Calu3 (cell line): Measurements from ENCODE around the gene PRR32. TPM values are rescaled to one million over a fixed set of nuclear protein-coding genes. Genes with fewer than 3 reads are reported as not detected.
"Not testable (repeated sequence)": the region's sequence is repeated elsewhere in the genome, so short reads cannot be mapped to it uniquely, and the experiment has no call there.

Experiments used
- Bru-seq: library from RNA; stranded (reverse); fragments of 400-500 nt; gene quantifications from one replicate; lab custom pipeline; 2021; lab: Mats Ljungman, UMichigan
- BruChase-seq, 2 experiments: library from RNA; stranded (reverse); fragments of 400-500 nt; gene quantifications; one replicate each; lab custom pipeline; 2021; lab: Mats Ljungman, UMichigan
- BruUV-seq: library from RNA; stranded (reverse); fragments of 400-500 nt; replicated peaks from 2 replicates; lab custom pipeline; 2021; lab: Mats Ljungman, UMichigan
- CTCF ChIA-PET: fragments of 300-600 bp; sonication (Branson Sonifier 250); formaldehyde crosslinking; loops from one replicate; lab custom pipeline; 2022; ENCODE audit warnings: antibody characterized with exemption; lab: Charles Lee
- DNase-seq: peaks from one replicate; pipeline ENCODE4 v3.0.0; 2022
- H3K27ac Mint-ChIP-seq: one replicate; pipeline ENCODE4 v1.8.0; 2022; ENCODE audit warnings: mixed read lengths; ENCODE audit not compliant: unreplicated experiment
- H3K27me3 Mint-ChIP-seq: one replicate; pipeline ENCODE4 v1.8.0; 2022; ENCODE audit warnings: mixed read lengths; ENCODE audit not compliant: unreplicated experiment
- H3K36me3 Mint-ChIP-seq: one replicate; pipeline ENCODE4 v1.8.0; 2022; ENCODE audit warnings: mild to moderate bottlenecking, moderate library complexity, mixed read lengths; ENCODE audit not compliant: insufficient read depth, unreplicated experiment
- H3K4me1 Mint-ChIP-seq: one replicate; pipeline ENCODE4 v1.8.0; 2022; ENCODE audit warnings: mild to moderate bottlenecking, low read depth, mixed read lengths; ENCODE audit not compliant: unreplicated experiment
- H3K4me3 Mint-ChIP-seq: one replicate; pipeline ENCODE4 v1.8.0; 2022; ENCODE audit warnings: mild to moderate bottlenecking, low read depth, moderate library complexity, mixed read lengths; ENCODE audit not compliant: unreplicated experiment
- H3K9me3 Mint-ChIP-seq: one replicate; pipeline ENCODE4 v1.8.0; 2022; ENCODE audit warnings: low read depth, mixed read lengths; ENCODE audit not compliant: unreplicated experiment
- CTCF ChIP-seq: fragments of 200-600 bp; IDR thresholded peaks from one replicate; pipeline ENCODE4 v1.8.0; 2022; ENCODE audit warnings: antibody characterized with exemption; ENCODE audit not compliant: unreplicated experiment
- intact Hi-C: fragments of 100-400 bp; cut with micrococcal nuclease; formaldehyde crosslinking; loops from one replicate; pipeline ENCODE4 v1.10.0; 2022; ENCODE audit not compliant: unreplicated experiment
- long read RNA-seq: library from polyadenylated mRNA; stranded (forward); transcript quantifications from one replicate; pipeline ENCODE4 v2.0.0, GENCODE V29; 2022
- total RNA-seq: library from RNA; stranded (reverse); gene quantifications from 2 replicates; pipeline ENCODE4 v1.2.3, GENCODE V29; 2022

The PRR32 gene
- total RNA-seq (not detected in 2 replicates), Bru-seq, nascent RNA (not detected), BruChase-seq, experiment 1, labeled RNA remaining after a 6-hour chase (not detected), BruChase-seq, experiment 2, labeled RNA remaining after a 2-hour chase (not detected)
- long read RNA-seq: 0 reads

- peaks cover 5% of the 10 kb centered on the region for H3K9me3 Mint-ChIP-seq
- no peak within 1 kb of the TSS for H3K4me3 Mint-ChIP-seq
- no peak for DNase-seq
- no peaks in the 10 kb centered on the region for H3K36me3 Mint-ChIP-seq
- no peak within 1 kb of the TSS for H3K27ac Mint-ChIP-seq
- no TSS peak for BruUV-seq
- CTCF ChIA-PET: no interaction called here
- intact Hi-C loops: no loop called here
- TF ChIP-seq CTCF: no peak
- H3K27me3 Mint-ChIP-seq: no peaks in the 10 kb centered on the region
- no peaks in the 10 kb centered on the region for H3K4me1 Mint-ChIP-seq
Measured at GRCh38 chrX:126819429-126819828, at the start of gene PRR32. TSS of gene PRR32 (plus strand) at chrX:126819729. CDS start at chrX:126819844, 115 bp downstream.

- no peaks in the 10 kb centered on the region for H3K4me1 Mint-ChIP-seq
- H3K27me3 Mint-ChIP-seq: no peaks in the 10 kb centered on the region
- H3K9me3 Mint-ChIP-seq: peaks cover 11% of the 10 kb centered on the region
- no peak for TF ChIP-seq CTCF
- no peak for DNase-seq
- intact Hi-C loops: no loop called here
- H3K4me3 Mint-ChIP-seq: no peak overlapping the region
- CTCF ChIA-PET: no interaction called here
- H3K36me3 Mint-ChIP-seq: no peaks in the 10 kb centered on the region
- BruUV-seq: no TSS peak
- no peak overlapping the region for H3K27ac Mint-ChIP-seq
Measured at GRCh38 chrX:126770179-126770578, 49.4 kb upstream of the PRR32 start.

GRCh38 chrX:126785539-126785938, 34.0 kb upstream of the PRR32 start:
- CTCF ChIA-PET: no interaction called here
- no peaks in the 10 kb centered on the region for H3K4me1 Mint-ChIP-seq
- intact Hi-C loops: no loop called here
- no peak for DNase-seq
- H3K36me3 Mint-ChIP-seq: no peaks in the 10 kb centered on the region
- H3K9me3 Mint-ChIP-seq: peaks cover 6% of the 10 kb centered on the region
- no TSS peak for BruUV-seq
- H3K27ac Mint-ChIP-seq: no peak overlapping the region
- H3K27me3 Mint-ChIP-seq: no peaks in the 10 kb centered on the region
- no peak overlapping the region for H3K4me3 Mint-ChIP-seq
- no peak for TF ChIP-seq CTCF

- DNase-seq: no peak
- CTCF ChIA-PET: no interaction called here
Measured at GRCh38 chrX:126799059-126799458, 20.5 kb upstream of the PRR32 start.

GRCh38 chrX:126806784-126807183, 12.7 kb upstream of the PRR32 start:
- intact Hi-C loops, H3K4me3 Mint-ChIP-seq: not testable (repeated sequence)

More at GRCh38 chrX:126799059-126799458, 20.5 kb upstream of the PRR32 start:
- no peak for TF ChIP-seq CTCF
- Mint-ChIP-seq H3K36me3 (no peaks in the 10 kb centered on the region), H3K4me1 (no peaks in the 10 kb centered on the region), H3K9me3 (peaks cover 8% of the 10 kb centered on the region), H3K4me3 (no peak overlapping the region), H3K27me3 (no peaks in the 10 kb centered on the region), H3K27ac (no peak overlapping the region)
- intact Hi-C loops: no loop called here
- no TSS peak for BruUV-seq

More at GRCh38 chrX:126806784-126807183, 12.7 kb upstream of the PRR32 start:
- H3K27me3 Mint-ChIP-seq, H3K27ac Mint-ChIP-seq, DNase-seq, CTCF ChIA-PET, H3K9me3 Mint-ChIP-seq, BruUV-seq, H3K36me3 Mint-ChIP-seq, H3K4me1 Mint-ChIP-seq: not testable (repeated sequence)
